HG03159 (cell line): Measurements from ENCODE around the gene THADA.
"Not testable (repeated sequence)": the region's sequence is repeated elsewhere in the genome, so short reads cannot be mapped to it uniquely, and the experiment has no call there.

Source experiments
- ATAC-seq: cut with Tn5 transposase; IDR thresholded peaks from one replicate; pipeline ENCODE4 v1.9.1; 2021; ENCODE audit warnings: mild to moderate bottlenecking, moderate library complexity; ENCODE audit not compliant: unreplicated experiment

Gene THADA

DNA sequence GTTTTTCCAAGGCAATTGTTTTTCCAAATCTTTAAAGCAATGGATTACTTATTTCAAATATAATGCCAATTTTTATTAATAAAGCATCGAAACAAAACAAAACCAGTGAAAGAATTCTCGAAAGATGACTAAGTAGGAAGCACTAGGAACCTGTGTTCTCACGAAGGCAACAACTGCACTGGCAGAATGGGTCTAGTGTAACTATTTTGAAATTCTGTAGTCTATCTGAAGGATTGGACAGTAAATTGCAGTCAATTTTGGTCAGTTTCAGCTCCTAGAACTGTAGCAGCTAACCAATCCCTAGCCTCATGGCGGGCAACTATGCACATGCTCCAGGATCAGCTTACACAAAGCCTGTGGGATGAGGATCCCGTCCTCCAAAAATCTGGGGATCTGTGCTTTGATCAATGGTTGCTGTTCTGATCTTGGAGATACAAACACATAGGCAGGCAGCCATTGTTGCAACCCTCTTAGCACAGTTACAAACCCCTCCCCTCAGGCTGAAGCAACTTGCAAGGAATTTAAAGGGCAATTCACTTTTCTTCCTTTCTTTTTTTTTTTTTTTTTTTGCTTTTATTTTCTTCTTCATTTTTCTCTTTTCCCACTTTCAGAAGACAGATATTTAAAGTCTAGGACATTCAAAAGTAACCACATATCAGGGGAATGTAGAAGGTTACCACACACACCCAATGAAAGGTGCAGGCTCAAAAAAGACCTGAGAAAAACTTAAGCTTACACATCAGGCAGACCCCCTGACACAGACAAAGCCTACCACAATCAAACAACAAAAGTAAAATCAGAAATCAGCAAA lies 147.6 kb downstream of the THADA start:
- ATAC-seq, result no peak

DNA sequence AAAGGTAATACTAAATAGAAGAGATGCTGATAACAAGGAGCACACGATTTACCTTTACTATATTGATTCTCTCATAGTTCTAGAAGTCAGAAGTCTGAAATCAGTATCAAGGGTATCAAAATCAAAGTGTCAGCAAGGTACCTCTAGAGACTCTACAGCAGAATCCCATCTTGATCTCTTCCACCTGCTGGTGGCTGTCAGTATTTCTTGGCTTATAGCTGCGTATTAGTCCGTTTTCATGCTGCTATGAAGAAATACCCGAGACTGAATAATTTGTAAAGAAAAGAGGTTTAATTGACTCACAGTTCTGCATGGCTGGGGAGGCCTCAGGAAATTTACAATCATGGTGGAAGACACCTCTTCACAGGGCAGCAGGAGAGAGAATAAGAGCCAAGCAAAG lies 149.1 kb downstream of the THADA start:
- ATAC-seq, result not testable (repeated sequence)

DNA sequence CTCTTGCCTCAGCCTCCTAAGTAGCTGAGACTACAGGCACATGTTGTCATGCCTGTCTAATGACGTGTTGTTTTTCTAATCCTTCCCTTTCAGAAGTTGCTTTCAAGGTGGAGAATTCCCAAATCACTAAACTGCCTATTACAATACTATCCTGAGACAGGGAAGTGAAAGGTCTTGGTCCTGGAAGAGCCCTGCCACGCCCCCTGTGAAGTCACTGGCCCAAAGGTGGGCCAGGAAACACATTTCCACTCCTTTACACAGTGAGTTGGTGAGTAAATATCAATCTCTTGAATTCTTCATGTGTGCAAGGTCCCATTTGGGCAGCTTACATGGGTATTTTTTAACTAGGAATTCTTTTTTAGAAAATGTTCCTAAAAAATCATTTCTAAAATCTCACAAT lies 150.1 kb downstream of the THADA start:
- ATAC-seq, result no peak

DNA sequence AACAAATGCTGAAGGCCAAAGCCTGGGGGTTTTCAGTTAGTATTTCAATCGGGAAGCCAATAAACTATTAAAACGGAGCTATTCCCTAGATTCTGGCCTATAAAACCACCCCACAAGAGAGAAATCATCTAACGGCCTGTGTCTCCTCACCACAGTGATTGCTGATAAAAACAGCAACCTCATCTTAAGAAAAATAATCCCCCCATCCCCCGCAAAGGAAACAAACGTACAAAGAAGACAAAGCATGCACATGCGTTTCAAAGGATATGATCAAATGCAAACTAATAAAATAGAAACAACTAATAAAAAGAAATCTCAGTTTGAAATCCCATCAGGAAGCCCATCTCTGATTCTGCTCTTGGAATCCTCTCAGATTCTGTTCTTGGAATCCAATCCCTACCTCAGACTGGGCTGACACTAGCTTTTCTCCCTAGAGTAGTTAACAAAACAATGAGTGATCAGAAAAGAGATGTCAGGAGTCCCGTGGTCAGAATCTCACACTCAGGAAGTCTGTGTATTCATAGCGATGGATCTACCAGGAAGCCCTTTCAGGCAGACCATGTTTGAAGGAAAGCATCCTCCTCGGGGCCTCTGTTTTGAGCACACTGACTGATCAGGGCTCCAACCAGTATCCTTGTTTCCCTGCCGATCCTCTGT lies 150.7 kb downstream of the THADA start:
- no peak for ATAC-seq

DNA sequence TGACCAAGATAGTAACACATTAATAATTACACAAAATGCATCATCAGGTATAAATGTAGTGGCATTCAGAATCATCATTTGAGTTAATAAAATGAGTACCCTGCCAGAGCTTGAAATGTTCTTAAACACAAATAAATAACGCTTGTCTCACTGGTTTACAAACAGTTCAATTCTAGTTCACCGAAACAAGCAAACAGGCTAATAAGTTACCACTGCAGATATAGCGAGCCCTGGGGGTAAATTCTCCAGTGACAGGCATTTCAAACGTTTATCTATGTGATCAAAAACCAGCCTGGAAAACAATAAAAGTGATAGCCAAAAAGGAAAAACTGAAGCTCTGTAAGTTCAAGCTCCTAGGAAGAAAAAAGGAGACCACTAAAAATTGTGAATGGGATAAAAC lies 152.6 kb downstream of the THADA start:
- ATAC-seq, result no peak

DNA sequence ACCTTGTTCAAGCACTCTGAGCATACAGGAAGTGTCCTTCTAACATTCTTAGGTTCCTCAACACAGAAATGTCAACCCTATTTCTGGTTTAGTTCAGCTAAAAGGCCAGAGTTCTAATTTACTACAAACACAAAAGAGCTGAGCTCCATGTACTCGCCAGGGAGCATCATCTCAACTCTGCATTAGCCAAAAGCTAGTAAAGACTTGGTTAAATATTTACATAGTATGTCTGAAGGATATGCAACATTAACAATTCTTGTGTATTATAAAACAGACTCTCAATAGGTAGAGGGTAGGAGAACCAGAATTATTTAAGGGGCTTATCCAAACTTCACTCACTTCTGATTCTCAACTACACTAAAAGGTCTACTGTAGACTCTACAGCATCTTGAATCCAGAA lies 154.6 kb downstream of the THADA start:
- ATAC-seq, result no peak

DNA sequence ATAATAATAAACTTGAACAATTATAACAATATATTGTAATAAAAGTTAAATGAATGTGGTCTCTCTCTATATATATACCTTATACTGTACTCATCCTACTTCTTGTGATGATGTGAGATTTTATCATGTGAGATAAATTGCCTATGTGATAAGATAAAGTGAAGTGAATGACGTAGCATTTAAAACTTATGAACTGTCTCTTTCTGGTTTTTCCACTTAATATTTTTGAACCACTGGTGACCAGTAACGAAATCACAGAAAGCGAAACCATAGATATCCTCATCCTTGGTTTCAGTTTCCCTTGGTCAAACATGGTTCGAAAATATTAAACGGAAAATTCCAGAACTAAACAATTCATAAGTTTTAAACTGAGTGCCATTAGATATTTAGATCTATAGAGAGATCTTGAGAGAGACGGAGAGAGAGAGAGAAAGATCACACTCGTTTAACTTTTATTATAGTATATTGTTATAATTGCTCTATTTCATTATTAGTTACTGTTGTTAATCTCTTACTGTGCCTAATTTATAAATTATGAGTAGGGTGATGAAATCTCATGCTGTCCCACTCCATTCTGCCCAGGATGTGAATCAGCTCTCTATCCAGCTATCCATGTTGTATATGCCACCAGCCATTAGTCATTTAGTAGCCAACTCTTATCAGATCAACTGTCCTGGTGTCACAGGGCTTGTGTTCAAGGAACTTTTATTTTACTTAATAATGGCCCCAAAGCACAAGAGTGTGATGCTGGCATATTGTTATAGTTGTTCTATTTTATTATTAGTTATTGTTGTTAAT lies 156.8 kb downstream of the THADA start:
- ATAC-seq, result no peak

DNA sequence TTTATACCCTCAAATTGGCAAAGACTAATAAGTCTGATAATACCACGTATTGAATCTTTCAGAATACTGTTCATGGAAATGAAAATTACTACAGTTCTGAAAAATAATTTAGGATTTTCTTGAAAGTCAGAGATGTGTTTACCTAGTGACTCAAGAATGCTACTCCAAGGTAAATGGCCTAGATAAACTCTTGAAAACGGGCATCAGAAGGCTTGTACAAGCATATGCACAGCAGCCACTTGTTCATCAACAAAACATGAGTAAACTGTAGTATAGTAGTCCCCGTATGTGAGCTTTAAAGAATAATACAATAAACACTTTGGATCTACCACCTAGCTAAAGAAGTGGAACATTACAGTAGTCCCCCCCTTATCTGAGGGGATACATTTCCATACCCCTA lies 157.5 kb downstream of the THADA start:
- no peak for ATAC-seq

DNA sequence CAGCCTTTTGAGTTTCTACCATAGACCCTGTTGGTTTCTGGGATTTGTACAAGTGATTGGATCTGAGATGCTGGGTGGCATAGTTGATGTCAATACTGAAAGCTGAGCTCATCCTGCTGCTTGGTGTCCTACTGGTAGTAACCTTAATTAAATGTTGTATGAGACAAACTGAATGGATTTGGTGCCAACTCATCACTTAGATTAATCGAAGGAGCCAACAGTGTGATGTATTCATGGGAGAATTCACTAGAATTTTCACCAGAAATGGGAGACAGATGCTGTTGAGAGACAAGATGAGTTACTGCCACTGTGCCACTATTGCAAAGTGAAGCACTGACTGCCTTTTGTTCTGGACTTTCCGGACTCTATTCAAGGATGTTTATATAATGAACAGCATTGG lies 158.5 kb downstream of the THADA start:
- no peak for ATAC-seq

DNA sequence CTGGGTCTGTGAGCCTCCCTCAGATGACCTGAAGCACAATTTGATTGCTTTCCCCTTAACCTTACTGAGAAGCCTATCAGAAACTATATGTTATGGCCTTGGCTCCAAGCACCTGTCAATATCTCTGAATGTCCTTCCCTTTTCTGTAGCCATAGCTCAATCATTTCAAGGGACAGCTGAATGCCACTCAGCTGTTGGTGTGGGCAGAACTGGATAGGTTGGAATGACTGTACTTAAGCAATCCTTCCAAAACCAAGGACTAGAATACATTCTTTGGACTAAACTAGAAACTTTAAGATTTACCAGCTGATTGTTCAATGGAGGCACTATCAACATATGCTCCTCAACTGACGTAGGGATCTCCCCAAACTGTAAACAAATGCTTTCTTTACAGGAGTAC lies 159.4 kb downstream of the THADA start:
- no peak for ATAC-seq

DNA sequence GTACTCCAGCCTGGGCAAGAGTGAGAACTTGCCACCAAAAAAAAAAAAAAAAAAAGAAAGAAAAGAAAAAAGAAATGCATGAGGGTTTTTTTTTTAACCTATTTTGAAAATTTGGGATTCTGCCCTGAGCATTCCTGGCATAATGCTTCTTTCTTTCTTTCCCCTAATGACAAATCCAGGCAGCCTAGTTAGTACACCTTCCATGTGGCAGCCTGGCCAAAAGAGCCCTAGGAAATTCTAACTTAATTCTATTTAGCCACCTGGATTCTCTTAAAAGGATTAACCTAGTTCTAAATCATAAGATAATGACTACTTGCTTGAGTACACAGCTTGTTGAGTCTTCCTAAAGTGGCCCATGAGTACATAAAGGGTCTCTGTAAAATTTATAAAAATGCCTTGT lies 160.1 kb downstream of the THADA start:
- ATAC-seq, result no peak

DNA sequence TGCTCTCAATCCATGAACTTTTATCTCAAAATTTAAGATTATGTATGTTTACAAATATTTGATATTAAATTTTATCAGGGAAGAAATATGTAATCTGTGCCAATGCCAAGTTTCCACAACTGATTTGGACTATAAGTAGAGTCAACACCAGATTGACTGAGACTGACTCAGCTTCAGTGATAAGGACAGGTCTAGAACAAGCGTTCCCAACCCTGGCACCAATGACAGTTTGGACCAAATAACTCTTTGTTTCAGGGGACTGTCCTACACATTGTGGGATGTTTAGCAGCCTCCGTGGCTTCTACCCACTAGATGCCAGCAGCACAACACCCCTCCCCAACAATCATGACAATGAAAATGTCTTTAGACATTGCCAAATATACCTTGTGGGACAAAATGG lies 165.3 kb downstream of the THADA start:
- ATAC-seq, result no peak

DNA sequence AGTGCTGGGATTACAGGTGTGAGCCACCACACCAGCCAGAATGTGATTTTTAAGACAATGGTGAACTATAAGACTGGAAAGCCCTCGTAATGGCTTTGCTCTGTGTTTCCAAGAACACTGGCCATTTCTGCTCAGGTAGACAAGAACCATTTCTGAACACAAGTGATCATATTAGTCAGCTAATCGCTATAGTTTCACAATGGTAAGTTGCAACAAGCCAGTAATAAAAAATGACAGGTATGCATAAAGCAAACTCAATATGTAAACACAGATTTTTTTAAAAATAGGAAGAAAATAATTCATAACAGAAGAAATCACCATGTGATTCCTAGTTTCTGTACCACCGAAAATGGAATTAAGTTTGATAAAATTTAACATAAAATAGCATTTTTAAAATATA lies 166.5 kb downstream of the THADA start:
- no peak for ATAC-seq

DNA sequence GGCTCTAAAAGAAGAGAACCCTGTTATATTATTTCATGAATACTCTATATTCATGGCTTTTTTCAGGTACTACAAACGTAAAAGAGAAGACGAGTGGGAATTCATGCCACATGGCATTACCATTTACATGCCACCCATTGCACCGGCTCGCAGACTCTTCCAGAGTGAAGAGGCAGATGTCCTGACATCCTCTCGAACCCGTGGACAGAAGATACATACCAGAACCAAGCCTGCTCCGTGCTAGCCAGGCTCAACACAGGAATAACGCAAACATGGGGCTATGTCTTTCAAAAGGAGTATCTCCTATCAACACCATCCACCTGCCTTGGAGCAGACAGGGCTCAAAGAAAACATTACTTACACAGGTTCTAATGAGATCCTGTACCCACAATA lies 168.8 kb downstream of the THADA start:
- ATAC-seq, result no peak

DNA sequence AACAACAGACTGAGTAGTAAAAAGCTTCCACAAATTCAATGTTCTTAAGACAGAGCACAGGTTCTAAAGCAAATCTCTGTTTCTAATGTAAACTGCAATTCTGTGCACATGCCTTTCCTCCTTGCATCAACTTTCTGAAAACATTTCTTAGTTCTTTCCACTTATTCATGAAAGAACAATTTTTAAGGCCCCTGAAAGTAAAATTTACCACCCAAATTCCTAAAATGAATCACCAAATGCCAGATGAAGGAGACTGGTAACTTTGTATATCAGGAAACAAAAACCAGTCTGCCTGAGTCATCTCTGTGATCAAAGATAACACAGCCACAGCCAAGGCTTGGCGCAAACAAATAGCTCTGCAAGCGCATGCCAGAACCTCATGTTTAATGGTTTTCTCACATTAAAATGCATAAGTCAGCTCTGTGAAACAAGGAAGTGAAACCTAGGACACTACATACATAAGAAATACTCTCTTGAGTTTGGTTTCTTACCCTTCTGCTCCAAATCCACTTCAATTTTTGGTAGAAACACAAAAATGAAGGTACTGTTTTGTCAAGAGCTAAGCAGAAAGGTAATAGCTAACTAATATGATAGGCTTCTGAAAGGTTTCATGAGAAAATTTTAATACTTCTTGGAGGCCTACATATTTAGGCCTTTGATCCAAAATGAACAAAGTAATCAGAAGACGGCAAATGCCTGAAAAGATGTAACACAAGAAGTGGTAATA lies 169.4 kb downstream of the THADA start:
- ATAC-seq, result peak; percentile 90

DNA sequence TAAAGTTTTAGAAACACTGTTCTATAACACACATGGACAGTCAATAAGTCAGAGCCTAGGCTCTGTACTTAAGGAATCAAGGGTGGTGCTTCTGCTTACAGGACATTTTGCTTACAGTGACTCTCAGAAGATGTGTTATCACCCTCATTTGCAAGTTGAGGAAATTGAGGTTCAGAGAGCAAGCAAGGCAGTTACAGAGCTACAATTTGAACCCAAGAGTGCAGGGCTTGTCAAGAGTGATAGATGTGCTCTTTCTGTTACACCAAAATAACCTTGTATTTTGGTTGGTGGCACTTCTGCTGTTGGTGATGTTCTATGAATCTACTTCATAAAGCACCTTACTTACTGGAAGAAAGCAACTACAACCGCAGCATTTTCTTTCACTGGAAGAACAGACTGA lies 170.2 kb downstream of the THADA start:
- ATAC-seq, result no peak

DNA sequence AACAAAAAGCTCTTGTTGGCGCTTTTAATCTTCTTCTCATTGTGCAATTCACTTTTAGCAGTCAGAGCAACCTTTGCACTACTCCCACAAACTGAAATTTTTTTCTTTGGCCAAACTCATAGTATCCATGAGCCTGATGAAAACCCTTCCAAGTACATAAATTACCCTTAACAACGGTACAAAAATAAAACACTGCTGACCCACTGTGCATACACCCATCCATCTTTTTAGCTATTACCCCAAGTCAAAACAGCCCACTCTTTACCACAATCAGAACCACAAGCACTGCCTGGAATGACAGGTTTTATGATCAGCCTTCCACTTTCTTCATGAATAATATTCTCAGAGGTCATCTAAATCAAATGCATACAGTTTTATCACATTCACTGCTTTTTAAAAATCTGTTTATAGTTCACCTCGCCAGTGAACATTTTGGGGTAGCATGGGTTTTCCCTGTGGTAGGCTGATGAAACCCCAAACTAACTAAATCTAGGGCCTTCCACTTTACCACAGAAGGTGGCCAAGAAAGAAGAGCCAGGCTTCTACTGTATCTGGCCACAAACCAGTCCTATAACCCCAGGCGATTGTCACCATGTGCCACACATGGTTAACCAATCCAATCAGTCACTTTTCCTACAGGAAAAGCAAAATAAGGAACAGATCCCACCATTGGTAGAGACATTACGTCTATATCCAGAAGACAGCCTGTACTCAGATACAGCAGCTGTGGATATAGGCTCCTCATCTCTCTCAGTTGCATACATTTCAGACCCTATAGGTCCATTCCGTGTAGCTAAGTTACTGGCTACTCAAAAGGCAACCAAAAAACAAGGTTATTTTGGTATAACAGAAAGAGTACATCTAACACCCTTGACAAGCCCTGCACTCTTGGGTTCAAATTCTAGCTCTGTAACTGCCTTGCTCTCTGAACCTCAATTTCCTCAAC lies 171.3 kb downstream of the THADA start:
- no peak for ATAC-seq

DNA sequence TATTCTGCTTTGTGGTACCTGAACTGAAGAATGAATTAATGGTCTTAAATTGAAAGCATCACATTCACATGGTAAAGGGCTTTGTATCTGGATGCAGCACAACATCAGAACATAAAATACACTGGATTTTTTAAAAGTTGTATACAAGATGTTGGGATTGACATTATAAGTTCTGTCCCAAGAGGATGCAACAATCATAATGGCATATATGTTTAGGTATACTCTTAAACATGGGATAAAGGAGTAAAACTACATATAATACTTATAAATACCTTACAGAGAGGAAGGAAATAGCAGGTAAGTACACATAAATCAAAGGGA lies 171.9 kb downstream of the THADA start:
- ATAC-seq, result no peak

DNA sequence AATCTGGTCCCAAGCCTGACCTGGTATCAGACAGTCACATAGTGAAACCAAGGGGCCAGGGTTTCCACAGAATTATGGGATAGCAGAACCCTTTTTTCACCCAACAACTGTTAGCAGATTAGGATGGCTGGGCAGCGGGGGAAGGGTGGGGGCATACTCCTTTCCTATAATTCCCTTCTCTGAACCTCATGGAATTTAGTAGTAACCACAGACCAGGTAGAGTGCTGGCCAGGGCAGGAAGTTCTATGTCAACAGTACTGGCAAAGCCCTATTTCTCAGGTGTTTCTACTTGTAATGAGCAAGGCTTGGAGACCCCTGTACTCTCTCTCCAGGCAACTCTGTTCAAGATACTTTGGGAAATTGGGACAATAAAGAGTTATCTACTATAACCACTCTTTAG lies 174.6 kb downstream of the THADA start:
- no peak for ATAC-seq

DNA sequence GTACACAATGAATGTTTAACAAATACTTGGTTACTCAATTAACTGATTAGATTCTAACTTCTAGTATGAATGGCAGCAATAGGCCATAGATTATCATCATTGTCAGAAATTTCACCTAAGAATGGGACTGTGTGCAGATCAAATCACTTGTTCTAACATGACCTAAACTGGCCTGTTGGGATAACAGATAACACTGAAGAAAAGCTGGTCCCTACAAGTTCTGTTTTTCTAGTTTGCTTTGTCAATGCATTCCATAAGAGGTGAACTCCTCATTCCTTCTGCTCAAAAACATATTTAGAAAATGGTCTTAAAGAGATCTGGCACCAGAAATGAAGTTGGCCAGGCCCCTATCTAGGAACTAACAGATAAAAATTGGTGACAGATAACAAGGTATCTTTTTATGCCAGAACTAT lies 175.4 kb downstream of the THADA start:
- no peak for ATAC-seq
